CD14-positive monocyte (primary cell): ENCODE data around the gene GMEB2. TPM values are rescaled to one million over a fixed set of nuclear protein-coding genes. Genes with fewer than 3 reads are reported as not detected.

ENCODE experiments used
- DNase-seq, 3 donors: peaks; one replicate each; pipeline ENCODE4 v3.0.0-alpha.2; 2011 to 2022
- H2AFZ ChIP-seq: 2 replicates; pipeline ENCODE4 v1.6.0; 2012; ENCODE audit warnings: mild to moderate bottlenecking, low read depth, low read length, inconsistent platforms; ENCODE audit not compliant: insufficient read depth, poor library complexity, severe bottlenecking
- H3K27ac ChIP-seq, 2 donors: 1 replicate in 1 of 2; 2 replicates in 1 of 2; pipeline ENCODE4 v1.5.1; 2012 to 2013; ENCODE audit warnings: low read length in 2 of 2, control low read depth in 1 of 2, inconsistent platforms in 1 of 2, low read depth in 1 of 2, mild to moderate bottlenecking in 1 of 2
- H3K27me3 ChIP-seq, 2 donors: one replicate each; pipeline versions ENCODE4 v1.6.0 to v1.6.1; 2011 to 2013; ENCODE audit warnings: low read length in 2 of 2; ENCODE audit not compliant: control insufficient read depth in 2 of 2, insufficient read depth in 2 of 2
- H3K36me3 ChIP-seq, 2 donors: replicated peaks in 1 of 2; 1 replicate in 1 of 2; 2 replicates in 1 of 2; pipeline versions ENCODE4 v1.5.1 to v1.6.1; 2012 to 2013; ENCODE audit warnings: low read length in 2 of 2, control low read depth in 1 of 2, inconsistent platforms in 1 of 2, mild to moderate bottlenecking in 1 of 2; ENCODE audit not compliant: insufficient read depth in 2 of 2, control insufficient read depth in 1 of 2
- H3K4me1 ChIP-seq, 2 donors: 1 replicate in 1 of 2; 2 replicates in 1 of 2; pipeline versions ENCODE4 v1.5.1 to v1.6.1; 2012 to 2013; ENCODE audit warnings: low read length in 2 of 2, control low read depth in 1 of 2, inconsistent platforms in 1 of 2, mild to moderate bottlenecking in 1 of 2, moderate library complexity in 1 of 2; ENCODE audit not compliant: insufficient read depth in 2 of 2, control insufficient read depth in 1 of 2
- H3K4me2 ChIP-seq: replicated peaks from 2 replicates; pipeline ENCODE3; 2012; ENCODE audit warnings: low read length, moderate library complexity, mild to moderate bottlenecking; ENCODE audit not compliant: poor library complexity, severe bottlenecking; ENCODE audit errors: extremely low read depth
- H3K4me3 ChIP-seq, 3 experiments: fragments of 200-600 bp in 1 of 3; sonication (generic) in 1 of 3; replicated peaks in 1 of 3; 1 replicate in 2 of 3; 2 replicates in 1 of 3; pipeline ENCODE4 v1.5.1; 2011 to 2013; ENCODE audit warnings: low read length in 3 of 3, mild to moderate bottlenecking in 3 of 3, control low read depth in 2 of 3, low read depth in 2 of 3, inconsistent platforms in 1 of 3, moderate library complexity in 1 of 3
- H3K79me2 ChIP-seq: 2 replicates; pipeline ENCODE4 v1.6.0; 2012; ENCODE audit warnings: mild to moderate bottlenecking, control low read depth, inconsistent platforms, low read length, moderate library complexity; ENCODE audit not compliant: insufficient read depth
- H3K9ac ChIP-seq: 2 replicates; pipeline ENCODE4 v1.6.0; 2017; ENCODE audit warnings: low read length, mild to moderate bottlenecking; ENCODE audit not compliant: insufficient read depth, poor library complexity, severe bottlenecking
- H3K9me3 ChIP-seq, 2 donors: replicated peaks in 1 of 2; 1 replicate in 1 of 2; 2 replicates in 1 of 2; pipeline versions ENCODE4 v1.5.1 to v1.6.1; 2012 to 2013; ENCODE audit warnings: low read length in 2 of 2, control low read depth in 1 of 2; ENCODE audit not compliant: control insufficient read depth in 1 of 2, insufficient read depth in 1 of 2
- H4K20me1 ChIP-seq: 2 replicates; pipeline ENCODE4 v1.6.0; 2012; ENCODE audit warnings: mild to moderate bottlenecking, low read length, control low read depth, moderate library complexity; ENCODE audit not compliant: insufficient read depth
- H3K27ac Mint-ChIP-seq, 7 donors: one replicate each; pipeline ENCODE4 v1.8.0; 2020; ENCODE audit warnings: mild to moderate bottlenecking in 7 of 7, mixed read lengths in 7 of 7, moderate library complexity in 6 of 7, inconsistent platforms in 2 of 7
- H3K27me3 Mint-ChIP-seq, 3 donors: one replicate each; pipeline ENCODE4 v1.8.0; 2021 to 2022; ENCODE audit warnings: low read depth in 3 of 3, mild to moderate bottlenecking in 3 of 3, mixed read lengths in 3 of 3, moderate library complexity in 3 of 3, inconsistent platforms in 1 of 3
- H3K36me3 Mint-ChIP-seq, 2 donors: one replicate each; pipeline ENCODE4 v1.8.0; 2020; ENCODE audit warnings: mixed read lengths in 2 of 2, inconsistent platforms in 1 of 2, mild to moderate bottlenecking in 1 of 2
- H3K4me1 Mint-ChIP-seq: one replicate; pipeline ENCODE4 v1.8.0; 2020; ENCODE audit warnings: mild to moderate bottlenecking, mixed read lengths
- H3K4me3 Mint-ChIP-seq, 2 donors: one replicate each; pipeline ENCODE4 v1.8.0; 2020; ENCODE audit warnings: mild to moderate bottlenecking in 2 of 2, mixed read lengths in 2 of 2, moderate library complexity in 1 of 2
- H3K9me3 Mint-ChIP-seq, 7 donors: one replicate each; pipeline ENCODE4 v1.8.0; 2020 to 2022; ENCODE audit warnings: mixed read lengths in 7 of 7, mild to moderate bottlenecking in 6 of 7, moderate library complexity in 6 of 7, inconsistent platforms in 2 of 7
- WGBS: methylation state at CpG from one replicate; pipeline ENCODE4 v1.1.5; 2013; ENCODE audit warnings: missing lambda C conversion rate; ENCODE audit not compliant: insufficient coverage; 5-methylcytosine and 5-hydroxymethylcytosine counted together
- intact Hi-C, 2 donors: fragments of 100-400 bp; cut with micrococcal nuclease; formaldehyde crosslinking; loops; one replicate each; pipeline versions ENCODE4 v1.15.0 to v1.15.1; 2023
- polyA plus RNA-seq, 3 donors: library from polyadenylated mRNA; depleted of rRNA in 1 of 3; unstranded in 2 of 3; stranded (reverse) in 1 of 3; fragments of 300-500 nt in 2 of 3; fragments of >200 nt in 1 of 3; fragmentation: Illumina TruSeq in 2 of 3; gene quantifications; 1 replicate in 2 of 3; 2 replicates in 1 of 3; pipeline ENCODE4 v1.2.3, GENCODE V29; 2012 to 2021
- TF ChIP-seq, protein P1 (sequence below): fragments of 200-600 bp; IDR thresholded peaks from one replicate; pipeline ENCODE4 v1.8.0; 2022; ENCODE audit warnings: antibody characterized with exemption, mild to moderate bottlenecking

The GMEB2 gene
- polyA plus RNA-seq, 3 donors, result 2.7 to 11.7 (median 3.8) TPM

- peaks cover 0 to 3% (median 0%) of the 10 kb centered on the region in 3 donors for H3K27me3 Mint-ChIP-seq
- 97% methylated on average over 10 of the region's 11 CpGs for WGBS
- H3K9me3 Mint-ChIP-seq, result no peaks in the 10 kb centered on the region
- H3K27ac Mint-ChIP-seq, result no peak overlapping the region
- H3K36me3 ChIP-seq, result peaks cover 46 to 63% of the 10 kb centered on the region in 2 donors
- no peaks in the 10 kb centered on the region for H4K20me1 ChIP-seq
- H3K27ac ChIP-seq, result no peak overlapping the region
- H3K79me2 ChIP-seq, result no peaks in the 10 kb centered on the region
- intact Hi-C loops, result no loop called here
- H3K4me2 ChIP-seq, result no peak overlapping the region
- no peaks in the 10 kb centered on the region for H3K4me1 Mint-ChIP-seq
- H3K9ac ChIP-seq, result no peak overlapping the region
- no peaks in the 10 kb centered on the region for H3K27me3 ChIP-seq
- DNase-seq, result no peak
- no peak overlapping the region for H2AFZ ChIP-seq
- TF ChIP-seq, protein P1, sequence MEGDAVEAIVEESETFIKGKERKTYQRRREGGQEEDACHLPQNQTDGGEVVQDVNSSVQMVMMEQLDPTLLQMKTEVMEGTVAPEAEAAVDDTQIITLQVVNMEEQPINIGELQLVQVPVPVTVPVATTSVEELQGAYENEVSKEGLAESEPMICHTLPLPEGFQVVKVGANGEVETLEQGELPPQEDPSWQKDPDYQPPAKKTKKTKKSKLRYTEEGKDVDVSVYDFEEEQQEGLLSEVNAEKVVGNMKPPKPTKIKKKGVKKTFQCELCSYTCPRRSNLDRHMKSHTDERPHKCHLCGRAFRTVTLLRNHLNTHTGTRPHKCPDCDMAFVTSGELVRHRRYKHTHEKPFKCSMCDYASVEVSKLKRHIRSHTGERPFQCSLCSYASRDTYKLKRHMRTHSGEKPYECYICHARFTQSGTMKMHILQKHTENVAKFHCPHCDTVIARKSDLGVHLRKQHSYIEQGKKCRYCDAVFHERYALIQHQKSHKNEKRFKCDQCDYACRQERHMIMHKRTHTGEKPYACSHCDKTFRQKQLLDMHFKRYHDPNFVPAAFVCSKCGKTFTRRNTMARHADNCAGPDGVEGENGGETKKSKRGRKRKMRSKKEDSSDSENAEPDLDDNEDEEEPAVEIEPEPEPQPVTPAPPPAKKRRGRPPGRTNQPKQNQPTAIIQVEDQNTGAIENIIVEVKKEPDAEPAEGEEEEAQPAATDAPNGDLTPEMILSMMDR, result no peak
- H3K4me3 ChIP-seq, result no peak overlapping the region
- peaks cover 51 to 71% of the 10 kb centered on the region in 2 donors for H3K36me3 Mint-ChIP-seq
- no peak overlapping the region for H3K4me3 Mint-ChIP-seq
- H3K4me1 ChIP-seq, result no peaks in the 10 kb centered on the region
- no peaks in the 10 kb centered on the region for H3K9me3 ChIP-seq
These were observed 41.5 kb upstream of the GMEB2 start for GRCh38 chr20:63668351-63668750.

DNA sequence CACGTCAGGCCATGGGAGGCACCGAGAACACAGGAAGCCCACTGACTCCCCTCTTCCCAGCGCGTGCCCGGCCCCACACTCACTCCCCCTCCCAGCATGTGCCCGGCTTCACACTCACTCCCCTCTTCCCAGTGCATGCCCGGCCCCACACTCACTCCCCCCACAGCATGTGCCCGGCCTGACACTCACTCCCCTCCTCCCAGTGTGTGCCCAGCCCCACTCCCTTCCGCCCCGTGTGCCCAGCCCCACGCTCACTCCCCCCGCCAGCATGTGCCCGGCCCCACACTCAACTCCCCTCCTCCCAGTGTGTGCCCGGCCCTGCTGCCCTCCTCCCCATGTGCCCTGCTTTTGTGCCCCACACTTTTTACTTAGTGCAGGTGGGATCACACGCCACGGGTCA, 41.0 kb upstream of the GMEB2 start:
- H3K27ac Mint-ChIP-seq, result no peak overlapping the region
- no peaks in the 10 kb centered on the region for H4K20me1 ChIP-seq
- no peaks in the 10 kb centered on the region for H3K9me3 ChIP-seq
- no peak overlapping the region for H3K4me3 ChIP-seq
- no peaks in the 10 kb centered on the region for H3K4me1 ChIP-seq
- H3K4me2 ChIP-seq, result no peak overlapping the region
- no peak overlapping the region for H3K4me3 Mint-ChIP-seq
- H3K27ac ChIP-seq, result no peak overlapping the region
- H2AFZ ChIP-seq, result no peak overlapping the region
- peaks cover 55 to 75% of the 10 kb centered on the region in 2 donors for H3K36me3 Mint-ChIP-seq
- no peaks in the 10 kb centered on the region for H3K79me2 ChIP-seq
- H3K4me1 Mint-ChIP-seq, result no peaks in the 10 kb centered on the region
- DNase-seq, result no peak
- peaks cover 0 to 3% (median 0%) of the 10 kb centered on the region in 3 donors for H3K27me3 Mint-ChIP-seq
- 97% methylated on average over 14 of the region's 16 CpGs for WGBS
- H3K27me3 ChIP-seq, result no peaks in the 10 kb centered on the region
- intact Hi-C loops, result no loop called here
- no peak overlapping the region for H3K9ac ChIP-seq
- no peaks in the 10 kb centered on the region for H3K9me3 Mint-ChIP-seq
- TF ChIP-seq, protein P1, result no peak
- peaks cover 50 to 68% of the 10 kb centered on the region in 2 donors for H3K36me3 ChIP-seq
